ENCODE results near the gene OR2T2. TPM values are rescaled to one million over a fixed set of nuclear protein-coding genes. Genes with fewer than 3 reads are reported as not detected.

OR2T2 gene
- total RNA-seq, 1 donor: not detected

Other genes with a start within 250 kb of the OR2T2 start
- not detected in 2 replicates for gene OR2M3, start 248.4 kb upstream of the OR2T2 start, total RNA-seq
- not detected in 2 replicates for gene OR2M4, start 214.2 kb upstream of the OR2T2 start, total RNA-seq
- gene OR2T33, start 167.7 kb upstream of the OR2T2 start, total RNA-seq: not detected in 2 replicates
- not detected in 2 replicates for gene OR2T12, start 142.2 kb upstream of the OR2T2 start, total RNA-seq
- not detected in 2 replicates for gene OR2M7, start 121.1 kb upstream of the OR2T2 start, total RNA-seq
- not detected in 2 replicates for gene OR14C36, start 96.9 kb upstream of the OR2T2 start, total RNA-seq
- gene OR2T4, start 84.0 kb upstream of the OR2T2 start, total RNA-seq: not detected in 2 replicates
- gene OR2T6, start 69.9 kb upstream of the OR2T2 start, total RNA-seq: not detected in 2 replicates
- not detected in 2 replicates for gene OR2T1, start 42.6 kb upstream of the OR2T2 start, total RNA-seq
- gene OR2T3, start 27.7 kb downstream of the OR2T2 start, total RNA-seq: not detected in 2 replicates
- not detected in 2 replicates for gene OR2T5, start 43.0 kb downstream of the OR2T2 start, total RNA-seq
- not detected in 2 replicates for gene OR2G6, start 62.4 kb downstream of the OR2T2 start, total RNA-seq
- gene OR2T29, start 117.1 kb downstream of the OR2T2 start, total RNA-seq: not detected in 2 replicates
- gene OR2T34, start 129.1 kb downstream of the OR2T2 start, total RNA-seq: not detected in 2 replicates
- not detected in 2 replicates for gene OR2T10, start 152.1 kb downstream of the OR2T2 start, total RNA-seq
- not detected in 2 replicates for gene OR2T11, start 189.5 kb downstream of the OR2T2 start, total RNA-seq
- gene OR2T35, start 199.6 kb downstream of the OR2T2 start, total RNA-seq: not detected in 2 replicates
- not detected in 2 replicates for gene OR2T27, start 209.9 kb downstream of the OR2T2 start, total RNA-seq

Data from osteoblast (primary cell).